Neural cell (in vitro differentiated cells): ENCODE results near the gene ASB6. TPM values are rescaled to one million over a fixed set of nuclear protein-coding genes. Genes with fewer than 3 reads are reported as not detected.

Experiments
- H2AFZ ChIP-seq: fragments of 200-600, 300-800 bp; sonication (generic), shearing (Covaris generic); 2 replicates; pipeline ENCODE4 v1.6.0; 2014; ENCODE audit warnings: low read depth, mild to moderate bottlenecking, antibody characterized with exemption, low read length, moderate library complexity
- H3F3A ChIP-seq: fragments of 200-600 bp; shearing (Covaris generic); 2 replicates; pipeline ENCODE4 v1.6.1; 2016; ENCODE audit warnings: mild to moderate bottlenecking, moderate library complexity, mixed read lengths, antibody characterized with exemption, low read length; ENCODE audit not compliant: insufficient read depth, poor library complexity, severe bottlenecking
- H3K27ac ChIP-seq: fragments of 200-600, 300-800 bp; sonication (generic), shearing (Covaris generic); 2 replicates; pipeline ENCODE4 v1.5.1; 2014; ENCODE audit warnings: mild to moderate bottlenecking, low read length, moderate library complexity
- H3K27me3 ChIP-seq: fragments of 300-800, 200-600 bp; sonication (generic), shearing (Covaris generic); 2 replicates; pipeline ENCODE4 v1.6.0; 2014; ENCODE audit warnings: mild to moderate bottlenecking, low read depth, low read length, moderate library complexity; ENCODE audit not compliant: insufficient read depth
- H3K36me3 ChIP-seq: fragments of 300-800, 200-600 bp; sonication (generic), shearing (Covaris generic); 2 replicates; pipeline ENCODE4 v1.5.1; 2014; ENCODE audit warnings: mild to moderate bottlenecking, antibody characterized with exemption, low read length, moderate library complexity; ENCODE audit not compliant: insufficient read depth
- H3K4me2 ChIP-seq: fragments of 300-800, 200-600 bp; sonication (generic), shearing (Covaris generic); 2 replicates; pipeline ENCODE4 v1.6.0; 2014; ENCODE audit warnings: mild to moderate bottlenecking, low read length
- H3K4me3 ChIP-seq: fragments of 300-800, 200-600 bp; sonication (generic), shearing (Covaris generic); 2 replicates; pipeline ENCODE4 v1.5.1; 2014; ENCODE audit warnings: mild to moderate bottlenecking, low read length, moderate library complexity
- H3K79me2 ChIP-seq: fragments of 200-600 bp; shearing (Covaris generic); replicated peaks from 2 replicates; pipeline ENCODE4 v1.6.0; 2014; ENCODE audit warnings: mild to moderate bottlenecking, low read length, moderate library complexity; ENCODE audit not compliant: insufficient read depth
- H3K9ac ChIP-seq: fragments of 300-800, 200-600 bp; sonication (generic), shearing (Covaris generic); 2 replicates; pipeline ENCODE4 v1.6.1; 2016; ENCODE audit warnings: mild to moderate bottlenecking, low read length, mixed read lengths
- H3K9me2 ChIP-seq: fragments of 200-600 bp; shearing (Covaris generic); 2 replicates; pipeline ENCODE4 v1.6.1; 2016; ENCODE audit warnings: mild to moderate bottlenecking, low read length, mixed read lengths; ENCODE audit not compliant: insufficient read depth
- H3K9me3 ChIP-seq: fragments of 200-600, 300-800 bp; sonication (generic), shearing (Covaris generic); 2 replicates; pipeline ENCODE4 v1.6.1; 2016; ENCODE audit warnings: mild to moderate bottlenecking, mixed run types, low read length, moderate library complexity, mixed read lengths
- H4K20me1 ChIP-seq: fragments of 200-600 bp; shearing (Covaris generic); 2 replicates; pipeline ENCODE4 v1.6.1; 2016; ENCODE audit warnings: mild to moderate bottlenecking, mixed run types; ENCODE audit not compliant: insufficient read depth
- CTCF ChIP-seq: fragments of 450-650 bp; IDR thresholded peaks from 2 replicates; pipeline ENCODE4 v1.5.1; 2014; ENCODE audit warnings: antibody characterized with exemption, mild to moderate bottlenecking, moderate library complexity; ENCODE audit not compliant: poor library complexity, severe bottlenecking
- EP300 ChIP-seq: fragments of 450-650 bp; conservative IDR thresholded peaks from 2 replicates; pipeline ENCODE4 v1.6.1; 2014; ENCODE audit warnings: antibody characterized with exemption, mild to moderate bottlenecking, moderate library complexity; ENCODE audit not compliant: poor library complexity, severe bottlenecking
- EZH2 ChIP-seq: fragments of 200-600, 300-800 bp; shearing (Covaris generic), sonication (generic); IDR thresholded peaks from 2 replicates; pipeline ENCODE4 v1.6.1; 2014; ENCODE audit warnings: antibody characterized with exemption, low read length, borderline replicate concordance, mild to moderate bottlenecking; ENCODE audit not compliant: insufficient read depth, poor library complexity, severe bottlenecking
- MXI1 ChIP-seq: fragments of 450-650 bp; conservative IDR thresholded peaks from 2 replicates; pipeline ENCODE4 v1.6.1; 2014; ENCODE audit warnings: antibody characterized with exemption, mild to moderate bottlenecking; ENCODE audit not compliant: poor library complexity, severe bottlenecking
- POLR2AphosphoS5 ChIP-seq: IDR thresholded peaks from 2 replicates; pipeline ENCODE4 v1.6.1; 2012
- RAD21 ChIP-seq: fragments of 450-650 bp; conservative IDR thresholded peaks from 2 replicates; pipeline ENCODE4 v1.6.1; 2014; ENCODE audit warnings: antibody characterized with exemption, mild to moderate bottlenecking, moderate library complexity
- REST ChIP-seq: IDR thresholded peaks from 2 replicates; pipeline ENCODE4 v1.6.1; 2012; ENCODE audit warnings: borderline replicate concordance
- SMC3 ChIP-seq: fragments of 450-650 bp; conservative IDR thresholded peaks from 2 replicates; pipeline ENCODE4 v1.6.1; 2014; ENCODE audit warnings: antibody characterized with exemption, mild to moderate bottlenecking, moderate library complexity; ENCODE audit not compliant: poor library complexity
- TAF1 ChIP-seq: IDR thresholded peaks from 2 replicates; pipeline ENCODE4 v1.6.1; 2012; ENCODE audit warnings: low read depth
- polyA plus RNA-seq: library from polyadenylated mRNA; depleted of rRNA; stranded (reverse); fragments of >200 nt; gene quantifications from 2 replicates; pipeline ENCODE4 v1.2.3, GENCODE V29; 2014

ASB6 gene
- polyA plus RNA-seq, 1 donor from 2014 or later: 18.4 TPM

- Histone ChIP-seq H3K27me3 (no peaks in the 10 kb centered on the region), H3K4me2 (no peak overlapping the region), H3K79me2 (peaks cover 64% of the 10 kb centered on the region), H3K36me3 (no peaks in the 10 kb centered on the region), H3K9ac (no peak overlapping the region), H3K9me3 (no peaks in the 10 kb centered on the region), H3F3A (no peaks in the 10 kb centered on the region), H3K9me2 (no peaks in the 10 kb centered on the region), H3K4me3 (no peak overlapping the region), H3K27ac (no peak overlapping the region), H2AFZ (no peak overlapping the region), H4K20me1 (peaks cover 16% of the 10 kb centered on the region)
- no peak for TF ChIP-seq TAF1
- TF ChIP-seq REST: no peak
- no peak for TF ChIP-seq SMC3
- TF ChIP-seq CTCF: no peak
- TF ChIP-seq EP300: no peak
- no peak for TF ChIP-seq POLR2AphosphoS5
- TF ChIP-seq MXI1: no peak
- TF ChIP-seq RAD21: no peak
- TF ChIP-seq EZH2: no peak
Observed at GRCh38 chr9:129630967-129631673, 10.8 kb downstream of the ASB6 start.

- H3K27me3 ChIP-seq: no peaks in the 10 kb centered on the region
- H2AFZ ChIP-seq: no peak overlapping the region
- no peak for TF ChIP-seq CTCF
- no peak for TF ChIP-seq SMC3
- TF ChIP-seq RAD21: no peak
- no peak for TF ChIP-seq EZH2
- H3F3A ChIP-seq: no peaks in the 10 kb centered on the region
- no peaks in the 10 kb centered on the region for H3K9me2 ChIP-seq
- H3K79me2 ChIP-seq: peaks cover 65% of the 10 kb centered on the region
- H3K4me3 ChIP-seq: no peak overlapping the region
- no peak overlapping the region for H3K27ac ChIP-seq
- no peaks in the 10 kb centered on the region for H3K9me3 ChIP-seq
- peaks cover 13% of the 10 kb centered on the region for H4K20me1 ChIP-seq
- no peaks in the 10 kb centered on the region for H3K36me3 ChIP-seq
- H3K4me2 ChIP-seq: no peak overlapping the region
- no peak overlapping the region for H3K9ac ChIP-seq
Observed at GRCh38 chr9:129629251-129629820, 12.6 kb downstream of the ASB6 start.
